ENCODE data around the gene ITCH.

DNA sequence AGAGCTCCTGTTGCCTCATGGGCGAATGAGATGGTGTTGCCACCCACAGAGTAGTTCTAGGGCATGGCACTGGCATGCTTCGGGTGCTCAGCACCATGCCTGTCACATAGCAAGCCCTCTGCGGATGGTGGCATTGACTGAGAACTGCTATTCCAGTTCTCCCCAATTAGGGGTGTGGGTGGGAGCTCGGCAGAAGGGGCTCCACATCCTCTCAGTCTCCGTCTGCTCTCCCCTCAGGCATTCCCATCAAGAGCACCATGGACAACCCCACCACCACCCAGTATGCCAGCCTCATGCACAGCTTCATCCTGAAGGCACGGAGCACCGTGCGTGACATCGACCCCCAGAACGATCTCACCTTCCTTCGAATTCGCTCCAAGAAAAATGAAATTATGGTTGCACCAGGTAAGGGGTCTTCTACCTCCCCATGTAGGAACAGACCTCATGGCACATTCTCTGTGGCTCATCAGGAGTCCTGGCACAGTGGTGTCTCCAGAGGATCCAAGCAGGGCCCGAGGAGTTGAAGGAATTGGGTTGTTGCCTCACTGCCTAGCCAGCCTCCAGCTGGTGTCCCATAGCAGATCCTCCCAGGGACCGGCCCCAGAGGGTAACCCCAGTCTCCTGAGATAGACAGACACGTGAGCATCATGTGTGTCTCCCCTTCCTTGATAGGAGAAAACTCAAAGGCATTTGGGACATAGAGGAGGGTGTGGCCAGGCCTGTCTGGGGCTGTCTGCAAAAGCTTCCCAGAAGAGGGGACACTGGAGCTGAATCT lies 171.5 kb downstream of the ITCH start:
- TF ChIP-seq EZH2phosphoT487 (IDR thresholded peaks at IDR 0.05; ENCODE audit: insufficient read depth, low read depth) (no peak), EZH2 (IDR thresholded peaks at IDR 0.05; ENCODE audit: insufficient read depth, poor library complexity, severe bottlenecking) (no peak)
